ENCODE results near the gene B3GAT3.
"Not testable (repeated sequence)": the region's sequence is repeated elsewhere in the genome, so short reads cannot be mapped to it uniquely, and the experiment has no call there.

The B3GAT3 gene

DNA sequence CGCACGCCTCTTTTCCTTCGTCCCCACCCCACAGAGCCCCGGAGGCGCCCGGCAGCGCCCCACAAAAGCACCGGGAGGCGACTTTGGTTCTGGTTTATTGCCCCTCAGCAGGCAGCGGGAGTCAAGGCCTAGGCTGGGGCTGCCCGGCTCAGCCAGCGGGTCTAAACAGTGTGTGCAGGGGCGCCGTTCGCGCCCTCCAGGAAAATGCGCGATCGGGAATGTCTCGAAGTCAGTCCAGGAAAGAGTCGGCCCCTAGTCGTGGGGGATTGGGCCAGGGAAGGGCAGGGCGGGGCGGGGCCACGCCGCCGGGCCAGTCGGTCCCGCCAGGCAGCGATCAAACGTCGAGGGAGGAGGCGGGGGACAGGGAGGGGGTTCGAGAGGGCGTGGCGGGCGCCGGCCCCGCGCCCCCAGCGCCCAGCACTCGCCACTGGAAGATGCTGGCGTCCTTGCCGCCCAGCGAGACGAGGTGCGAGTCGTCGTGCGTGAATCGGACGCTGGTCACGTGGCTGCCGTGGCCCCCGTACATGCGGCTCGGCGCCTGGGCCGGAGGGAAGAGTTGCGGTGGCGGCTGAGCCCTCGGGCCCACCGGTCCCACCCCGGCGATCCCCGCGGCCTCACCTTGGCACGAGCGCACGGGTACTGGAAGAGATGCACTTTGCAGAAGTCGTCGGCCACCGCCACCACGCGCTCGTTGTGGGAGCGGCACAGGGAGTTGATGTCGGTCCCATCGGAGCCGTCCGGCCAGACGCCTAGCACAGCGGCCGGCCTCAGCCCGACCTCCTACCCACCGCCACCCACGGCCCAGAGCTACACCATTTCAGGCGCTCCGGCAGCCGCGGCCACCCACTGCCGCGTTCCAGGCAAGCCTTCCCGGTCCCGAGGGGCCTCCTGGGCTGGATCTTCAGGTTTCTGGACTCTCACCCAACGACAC is 19.4 kb downstream of the B3GAT3 start:
- DNase-seq, result no peak

DNA sequence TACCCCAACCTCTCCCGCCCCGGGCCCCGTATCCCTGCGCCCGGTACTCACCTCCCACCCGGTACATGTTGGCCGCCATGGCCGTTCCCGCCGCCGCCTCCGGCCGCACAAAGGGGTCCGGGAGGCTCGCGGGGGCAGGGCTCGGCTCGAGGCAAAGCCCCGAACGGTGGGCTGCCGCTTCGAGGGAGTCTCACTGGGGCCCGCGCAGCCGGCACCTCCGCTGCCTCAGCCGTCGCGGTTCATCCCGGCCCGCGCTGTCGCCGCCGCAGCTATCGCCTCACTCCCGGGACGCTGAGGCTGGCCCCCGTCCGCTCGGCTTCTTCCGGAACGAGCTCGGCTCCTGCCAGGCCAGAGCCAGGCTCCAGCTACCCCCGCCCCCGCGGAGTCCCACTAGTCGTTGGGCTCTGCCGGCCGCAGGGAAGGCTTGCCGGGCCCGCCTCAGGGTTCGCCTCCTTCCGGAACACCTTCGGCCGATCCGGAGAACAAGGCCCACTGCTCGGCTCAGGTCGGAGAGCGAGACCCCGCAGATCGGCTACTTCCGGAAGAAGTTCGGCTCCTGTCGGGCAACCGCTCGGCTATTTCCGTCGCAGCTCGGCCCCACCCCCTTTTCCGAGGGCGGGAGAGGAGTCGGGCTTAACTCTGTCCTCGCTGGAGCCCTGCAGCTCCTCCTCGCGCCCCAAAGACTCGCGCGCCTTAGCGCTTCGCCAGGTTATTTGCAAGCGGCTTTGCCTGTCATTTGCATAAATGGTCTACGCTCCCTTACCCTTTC is 20.2 kb downstream of the B3GAT3 start, which contains the start of gene MTA2:
MTA2 (minus strand) TSS at position 494 of the 769 bp plus-strand sequence; CDS start at position 79, 415 bp downstream.
- DNase-seq, result peak; percentile 93

DNA sequence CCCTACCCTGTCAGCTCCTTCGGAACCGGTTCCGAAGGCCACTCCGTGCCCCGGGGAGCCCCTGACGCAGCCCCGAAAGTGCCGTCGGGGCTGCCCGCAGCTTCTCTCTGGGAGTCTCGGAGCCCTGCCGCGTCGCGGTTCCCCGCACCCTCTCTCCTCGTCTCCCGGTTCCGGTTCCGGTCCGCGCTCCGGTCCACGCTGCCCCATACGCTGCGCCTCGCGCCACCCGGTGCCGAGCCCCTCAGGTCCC is 20.7 kb downstream of the B3GAT3 start:
- no peak for DNase-seq

DNA sequence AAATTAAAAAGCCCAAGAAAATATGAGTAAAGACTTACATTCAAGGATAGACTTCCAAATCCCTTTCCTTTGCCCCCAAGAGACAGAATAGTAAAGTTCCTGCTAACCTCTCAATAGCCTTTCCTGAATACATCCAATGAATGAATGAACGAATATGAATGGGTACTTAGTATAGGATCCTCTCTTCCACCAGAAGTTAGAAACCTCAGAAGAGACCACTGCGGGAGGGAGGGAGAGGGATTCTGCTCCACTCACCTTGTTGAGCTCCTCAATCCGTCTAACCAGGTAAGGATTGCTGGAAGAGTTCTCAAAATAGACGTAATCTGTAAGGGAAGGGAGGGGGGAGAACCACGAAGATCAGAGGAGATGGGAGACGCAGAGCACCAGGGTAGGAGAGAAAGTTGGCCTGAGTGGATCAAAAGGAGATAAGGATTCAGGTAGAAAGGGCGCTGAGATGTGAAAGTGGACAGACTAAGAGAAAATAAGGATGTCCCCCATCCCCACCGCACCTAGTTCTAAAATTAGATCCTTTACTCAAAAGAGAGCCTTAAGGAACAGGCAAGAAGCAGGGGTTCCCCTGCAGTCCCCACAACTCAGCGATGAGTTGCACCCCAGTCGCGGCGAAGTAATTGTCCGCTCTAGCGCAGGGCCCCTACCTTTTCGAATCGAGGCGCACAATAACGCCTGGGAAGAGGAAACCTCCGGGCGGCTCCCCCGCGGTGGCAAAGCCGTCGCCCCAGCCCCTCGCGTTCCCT is 21.2 kb downstream of the B3GAT3 start:
- no peak for DNase-seq

DNA sequence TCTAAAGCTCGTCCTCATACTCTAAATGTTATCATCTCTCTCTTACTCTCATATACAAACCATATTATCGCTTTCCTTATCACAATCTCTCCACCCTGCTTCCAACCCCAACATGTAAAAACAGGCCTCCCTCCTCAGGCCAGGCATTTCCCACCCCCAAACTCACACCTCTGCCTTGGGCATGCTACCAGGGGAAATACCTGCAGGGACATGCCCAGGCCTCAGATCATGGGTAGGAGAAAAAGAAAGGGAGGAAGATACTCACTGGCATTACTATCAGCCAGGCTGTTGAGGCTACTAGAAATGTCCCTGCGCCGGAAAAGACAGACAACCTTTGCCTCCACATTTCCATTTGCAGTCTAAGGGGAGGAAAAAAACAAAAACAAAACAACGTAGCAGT is 21.9 kb downstream of the B3GAT3 start:
- DNase-seq, result no peak

DNA sequence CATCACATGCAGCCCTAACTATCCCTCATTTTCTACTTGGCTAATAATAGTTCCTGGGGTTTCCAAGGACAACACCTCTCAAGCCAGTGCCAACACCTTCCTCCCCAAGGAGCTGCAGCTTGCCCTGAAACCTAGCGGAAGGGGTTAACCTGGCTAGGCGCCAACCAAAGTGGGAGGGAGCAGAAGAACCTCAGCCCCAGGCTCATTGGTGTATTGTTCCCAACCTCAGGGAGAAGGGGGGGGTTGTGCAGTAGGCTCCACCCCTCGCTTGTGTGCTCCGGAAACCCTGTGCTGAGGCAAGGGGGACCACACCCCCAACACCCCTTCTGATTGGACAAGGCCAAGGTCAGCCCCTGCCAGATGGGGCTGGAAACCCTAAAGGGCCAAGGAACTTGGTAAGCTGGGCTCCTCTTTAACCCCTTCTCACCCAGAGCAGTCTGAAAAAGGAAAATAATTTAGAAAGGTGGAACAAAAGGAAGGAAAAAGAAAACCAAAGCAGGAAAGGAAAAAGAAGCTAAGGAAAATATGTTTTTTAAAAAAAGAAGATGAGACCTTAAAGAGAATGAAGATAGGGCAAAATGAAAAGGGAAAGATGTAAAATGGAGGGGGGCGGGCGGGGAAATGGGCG is 22.6 kb downstream of the B3GAT3 start:
- peak; percentile 93 for DNase-seq

DNA sequence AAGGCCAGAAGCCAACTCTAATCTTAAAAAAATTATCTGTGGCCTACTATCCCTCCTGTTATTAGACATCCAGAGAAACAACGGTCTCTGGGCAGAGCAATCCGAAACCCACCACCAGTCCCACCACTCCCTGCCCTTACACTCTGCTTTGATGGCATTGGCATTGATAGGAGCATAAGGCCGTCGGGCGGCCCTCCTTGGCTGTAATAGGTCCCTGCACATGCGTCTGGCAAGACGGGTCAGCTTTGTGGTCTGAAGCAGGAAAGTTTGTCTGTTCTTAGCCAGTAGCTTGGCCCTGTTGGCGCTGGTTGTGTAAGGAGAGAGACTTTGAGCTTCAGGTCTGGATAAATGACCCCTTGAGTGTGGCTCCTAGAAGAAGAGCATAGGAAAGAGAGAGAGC is 26.7 kb downstream of the B3GAT3 start:
- no peak for DNase-seq

DNA sequence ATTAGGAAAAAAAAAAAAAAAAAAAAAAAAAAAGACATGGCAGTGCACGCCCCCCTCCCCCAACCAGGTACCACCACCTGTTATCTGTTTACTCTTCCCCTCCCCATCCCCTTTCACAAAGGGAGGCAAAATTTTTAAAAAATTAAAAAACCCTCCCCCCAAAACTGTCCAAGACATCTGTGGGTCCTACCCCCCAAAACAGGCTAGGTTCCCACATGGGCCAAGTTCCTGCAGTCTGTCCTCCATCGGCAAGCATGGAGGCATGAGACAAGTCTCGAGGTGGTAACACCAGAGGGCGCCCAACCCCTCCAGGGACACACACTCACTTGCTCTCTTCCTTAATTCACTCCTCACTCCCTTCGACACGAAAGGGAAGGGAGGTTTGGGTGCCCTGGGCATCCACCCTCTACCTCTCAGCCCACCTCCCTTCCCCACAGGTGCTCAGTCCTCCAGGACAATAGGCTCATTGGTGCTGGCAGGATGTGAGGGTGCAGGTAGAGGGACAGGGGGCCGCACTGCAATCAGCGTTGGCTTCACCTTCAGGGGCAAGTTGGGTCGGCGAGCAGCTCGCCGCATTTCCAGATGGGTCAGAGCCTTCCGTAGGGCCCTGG is 28.2 kb downstream of the B3GAT3 start:
- peak; percentile 33 for DNase-seq

DNA sequence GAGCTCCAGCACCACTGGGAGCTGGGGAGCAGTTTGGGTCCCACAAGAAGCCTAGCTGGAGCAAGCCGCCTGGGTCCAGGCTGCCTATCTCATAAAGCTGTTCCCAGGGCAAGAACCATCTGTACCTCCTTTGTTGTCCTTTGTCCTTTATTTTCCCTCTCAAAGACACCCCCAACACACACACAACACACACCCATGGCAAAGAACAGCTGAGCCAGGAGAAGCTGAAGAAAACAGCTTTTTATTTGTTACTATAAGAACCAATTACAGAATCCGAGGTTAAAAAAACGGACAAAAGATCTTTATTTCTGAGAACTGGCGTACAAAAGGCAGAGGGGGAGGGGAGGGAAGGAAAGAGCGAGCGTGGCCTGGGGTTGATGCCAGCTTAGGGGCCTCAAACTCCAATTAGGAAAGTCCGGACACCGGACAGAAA is 28.8 kb downstream of the B3GAT3 start:
- no peak for DNase-seq

DNA sequence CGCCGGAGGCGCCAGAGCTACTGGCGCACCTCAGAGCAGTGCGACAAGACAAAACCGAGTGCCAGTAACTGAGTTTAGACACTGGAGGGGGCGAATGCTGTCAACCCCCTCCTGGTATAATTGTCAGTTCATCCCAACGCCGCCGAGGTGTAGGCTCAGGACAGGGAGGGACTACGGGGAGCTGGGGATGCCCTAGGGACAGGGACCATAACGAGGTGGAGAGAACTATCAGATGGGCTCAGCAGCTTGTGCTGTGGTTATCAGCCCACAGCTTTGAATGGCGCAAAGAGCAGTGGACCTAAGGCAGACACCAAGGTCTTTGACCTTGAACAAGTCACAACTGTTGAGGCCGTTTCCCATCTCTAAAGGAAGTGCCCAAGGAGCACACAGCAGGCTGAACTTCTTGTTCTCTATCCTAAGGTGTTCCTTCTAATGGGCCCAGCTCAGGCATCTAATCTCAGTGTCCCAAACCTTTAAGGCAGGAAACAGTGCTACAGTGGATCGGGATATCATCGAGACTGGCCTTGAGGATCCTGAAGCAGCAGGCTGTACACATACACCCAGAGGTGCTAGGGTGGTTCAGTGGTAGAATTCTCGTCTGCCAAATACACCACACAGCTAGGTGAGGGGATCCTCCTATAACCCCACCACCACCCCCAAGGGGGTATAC is 29.5 kb downstream of the B3GAT3 start:
- DNase-seq, result no peak

DNA sequence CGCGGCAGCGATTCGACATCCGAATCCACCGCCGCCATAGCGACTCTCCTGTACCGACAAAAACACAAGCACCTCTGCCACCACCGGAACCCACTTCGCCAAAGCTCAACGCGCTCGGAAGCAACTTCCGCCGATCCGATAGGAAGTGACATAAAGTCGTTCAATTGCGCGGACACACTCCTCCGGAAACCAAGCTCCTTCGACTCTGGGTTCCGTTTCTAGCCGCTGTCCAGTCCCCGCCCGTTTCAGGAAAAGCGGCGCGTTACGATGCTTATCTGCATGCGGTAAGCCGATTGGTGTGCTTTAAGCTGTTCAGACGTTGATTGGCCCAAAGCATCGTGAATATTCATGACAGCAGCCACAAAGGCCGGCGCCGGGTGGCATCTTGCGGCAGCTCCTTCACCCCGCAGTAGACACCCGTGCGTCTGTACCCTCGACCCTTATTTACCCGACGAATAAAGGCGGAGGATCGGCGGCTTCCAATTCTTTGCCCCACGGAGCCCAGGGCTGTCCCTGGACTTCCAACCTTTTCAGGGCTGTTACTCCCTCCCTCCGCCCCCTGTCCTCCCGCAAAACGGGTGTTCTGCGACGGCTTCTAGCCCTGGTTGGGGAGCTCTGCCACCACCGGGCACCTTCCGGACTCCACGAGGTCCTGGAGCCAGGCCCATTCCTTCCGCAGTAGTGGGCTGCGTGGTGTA is 30.2 kb downstream of the B3GAT3 start, which contains the start of gene TUT1:
TUT1 (minus strand) TSS at position 76 of the 698 bp plus-strand sequence; CDS start at position 38, 38 bp downstream.
- peak; percentile 98 for DNase-seq

DNA sequence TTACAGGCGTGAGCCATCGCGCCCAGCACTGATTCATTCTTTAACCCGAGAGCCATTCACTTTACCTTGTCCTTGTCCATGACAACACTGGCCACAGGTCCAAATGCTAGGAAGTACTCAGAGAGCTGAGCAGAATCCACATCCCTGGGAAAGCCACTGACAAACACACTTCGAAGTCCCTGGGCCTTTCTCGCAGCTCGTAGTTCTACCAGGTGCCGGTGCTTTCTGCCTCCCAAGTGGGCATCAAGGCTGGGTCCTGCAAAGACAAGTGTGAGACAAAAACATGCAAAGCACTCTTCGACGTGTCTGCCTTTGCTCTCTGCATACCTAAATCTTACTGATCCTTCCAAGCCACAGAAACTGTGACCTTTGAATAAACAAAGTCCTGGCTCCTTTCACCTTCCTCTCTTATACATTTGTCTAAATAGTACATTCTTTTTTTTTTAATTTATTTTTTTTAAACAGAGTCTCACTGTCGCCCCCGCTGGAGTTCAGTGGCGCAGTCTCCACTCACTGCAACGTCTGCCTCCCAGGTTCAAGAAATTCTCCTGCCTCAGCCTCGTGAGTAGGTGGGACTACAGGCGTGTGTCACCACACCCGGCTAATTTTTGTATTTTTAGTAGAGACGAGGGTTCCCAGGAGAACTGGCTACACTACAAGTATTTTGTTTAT is 32.7 kb downstream of the B3GAT3 start:
- no peak for DNase-seq

DNA sequence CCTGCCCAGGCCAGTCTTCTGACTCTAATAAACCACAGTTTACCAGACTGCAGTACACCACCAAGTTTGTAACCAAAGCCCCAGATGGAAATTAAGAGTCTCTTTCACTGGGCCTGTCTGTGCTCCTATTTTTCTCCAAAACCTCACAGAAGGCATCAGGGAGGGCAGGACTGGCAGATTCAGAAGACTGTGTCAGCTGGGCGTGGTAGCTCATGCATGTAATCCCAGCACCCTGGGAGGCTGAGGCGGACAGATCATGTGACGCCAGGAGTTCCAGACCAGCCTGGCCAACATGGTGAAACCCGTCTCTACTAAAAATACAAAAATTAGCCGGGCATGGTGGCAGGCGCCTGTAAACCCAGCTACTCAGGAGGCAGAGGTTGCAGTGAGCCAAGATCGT is 36.4 kb downstream of the B3GAT3 start:
- DNase-seq, result not testable (repeated sequence)

DNA sequence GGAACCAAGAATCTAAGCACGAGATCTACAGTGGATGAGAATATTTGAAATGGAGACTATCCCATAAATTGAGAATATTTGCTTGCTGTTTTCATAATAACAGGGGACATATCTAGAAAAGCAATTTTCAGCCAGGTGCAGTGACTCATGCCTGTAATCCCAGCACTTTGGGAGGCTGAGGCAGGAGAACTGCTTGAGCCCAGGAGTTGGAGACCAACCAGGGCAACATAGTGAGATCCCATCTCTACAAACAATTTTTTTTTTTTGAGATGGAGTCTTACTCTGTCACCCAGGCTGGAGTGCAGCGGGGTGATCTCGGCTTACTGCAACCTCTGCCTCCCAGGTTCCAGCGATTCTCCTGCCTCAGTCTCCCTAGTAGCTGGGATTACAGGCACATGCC is 40.1 kb downstream of the B3GAT3 start:
- not testable (repeated sequence) for DNase-seq

DNA sequence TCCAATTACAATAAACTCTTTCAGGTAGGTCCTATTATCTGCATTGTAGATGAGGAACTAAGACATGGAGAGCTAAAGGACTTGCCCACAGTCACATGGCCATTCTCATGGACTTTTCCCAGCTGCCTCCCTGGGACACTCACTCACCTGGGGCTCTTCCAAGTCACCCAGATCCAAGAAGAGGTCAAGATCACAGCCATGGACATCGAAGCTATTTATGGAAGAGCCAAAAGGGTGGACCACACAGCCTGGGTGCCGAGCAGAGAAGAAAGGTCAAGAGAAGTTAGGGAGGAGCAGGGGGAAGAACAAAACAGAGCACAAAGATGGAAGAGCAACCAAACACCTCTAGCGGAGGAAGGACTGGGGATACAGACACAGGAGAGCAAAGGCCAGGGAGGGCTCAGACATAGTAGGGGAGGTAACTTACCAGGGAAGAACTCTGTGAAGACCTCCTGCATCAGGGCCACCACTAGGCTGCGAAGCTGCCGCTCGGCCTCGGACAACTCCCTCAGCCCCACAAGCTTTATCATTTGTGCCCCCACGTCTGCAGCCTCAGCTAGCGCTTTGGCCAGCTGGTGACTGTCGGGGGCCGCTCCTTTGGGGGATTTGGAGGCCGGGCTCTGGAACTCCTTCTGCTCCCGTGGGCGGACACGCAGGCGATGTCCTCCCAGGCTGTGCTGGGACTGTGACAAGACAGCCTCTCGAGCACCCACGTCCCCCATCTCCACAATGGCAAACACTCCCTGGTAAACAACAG is 40.6 kb downstream of the B3GAT3 start:
- DNase-seq, result no peak

DNA sequence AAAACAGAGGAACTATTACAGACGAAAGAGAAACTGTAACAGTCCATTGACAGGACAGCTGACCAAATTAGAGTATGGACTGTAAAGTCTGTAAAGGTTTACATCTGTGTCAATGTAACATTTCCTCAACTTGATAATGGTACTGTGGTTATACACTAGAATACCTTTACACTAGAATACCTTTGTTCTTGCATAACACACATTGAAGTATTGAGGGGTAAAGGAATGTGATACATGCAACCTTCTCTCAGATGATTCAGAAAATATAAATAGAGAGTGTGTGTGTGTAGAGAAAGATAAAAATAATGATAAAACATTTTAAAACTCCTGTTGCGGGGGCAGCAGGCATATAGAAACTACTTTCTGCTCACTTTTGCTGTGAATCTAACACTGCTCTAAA is 42.5 kb downstream of the B3GAT3 start:
- DNase-seq, result no peak

DNA sequence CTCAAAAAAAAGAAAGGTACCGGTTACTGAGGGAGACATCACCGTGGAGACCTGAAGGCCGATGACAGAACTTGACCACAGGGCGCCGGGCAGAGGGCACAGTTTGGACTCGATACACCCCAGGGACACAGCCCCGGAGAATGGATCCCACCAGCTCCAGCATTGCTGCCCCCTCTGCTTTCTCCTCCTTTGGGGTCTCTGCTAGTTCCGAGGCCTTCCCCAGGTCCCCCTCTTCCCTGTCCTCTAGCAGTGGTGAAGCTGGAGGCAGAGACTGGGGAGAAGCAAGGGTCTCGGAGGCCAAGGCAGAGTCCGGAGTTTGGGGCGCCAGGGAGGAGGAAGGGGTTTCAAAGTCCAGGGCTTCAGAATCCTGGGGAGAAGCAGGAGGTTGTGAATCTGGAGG is 43.2 kb downstream of the B3GAT3 start:
- no peak for DNase-seq

DNA sequence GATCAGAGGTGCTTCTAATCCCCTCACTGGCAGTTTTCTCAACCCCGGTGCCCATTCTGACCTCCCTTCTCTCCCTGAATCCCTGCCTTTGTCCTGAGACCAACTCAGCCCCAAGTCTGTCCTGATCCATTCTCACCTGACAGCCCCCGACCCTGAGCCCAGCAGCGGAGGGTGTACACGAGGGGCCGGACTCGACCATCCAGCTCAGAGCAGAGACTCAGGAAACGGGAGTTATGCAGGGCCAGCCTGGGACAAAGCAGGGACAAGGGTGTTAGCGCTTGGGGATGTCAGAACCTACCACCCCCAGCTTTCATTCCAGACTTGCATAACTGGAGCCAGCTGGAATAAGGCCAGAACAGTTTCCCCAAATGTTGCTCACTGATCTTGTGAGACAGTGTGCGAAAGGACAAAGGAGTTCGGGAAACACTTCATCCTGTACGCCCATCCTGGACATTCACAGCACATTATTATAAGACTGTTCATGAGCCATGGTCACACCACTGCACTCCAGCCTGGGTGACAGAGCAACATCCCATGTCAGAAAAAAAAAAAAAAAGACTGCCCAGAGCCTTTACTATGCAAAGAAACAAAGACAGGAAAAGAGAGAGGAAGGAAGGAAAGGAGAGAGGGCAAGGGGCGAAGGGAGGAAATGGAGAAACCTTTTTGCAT is 44.6 kb downstream of the B3GAT3 start:
- DNase-seq, result no peak

DNA sequence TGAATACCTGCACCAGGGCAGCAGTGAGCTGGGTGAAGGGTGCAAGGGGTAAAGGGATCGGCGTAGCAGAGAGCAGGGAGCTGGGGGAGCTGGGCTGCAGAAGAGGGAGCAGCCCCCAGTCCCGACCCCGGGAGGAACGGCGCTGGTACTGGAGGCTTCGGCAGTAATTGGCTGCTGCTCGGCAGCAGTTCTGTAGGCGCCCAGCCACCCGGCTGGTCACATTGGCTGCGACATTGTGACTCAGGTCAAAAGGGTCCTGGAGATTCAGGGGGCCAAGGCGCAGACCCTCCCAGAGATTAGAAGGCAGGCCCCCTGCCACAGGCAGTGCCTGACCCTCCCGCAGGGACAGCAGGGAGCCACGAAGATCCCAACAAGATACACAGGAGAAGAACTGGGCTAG is 45.9 kb downstream of the B3GAT3 start:
- DNase-seq, result no peak

All from NCI-H1694 (cell line).